GM23338 (cell line): Measurements from ENCODE around the gene PARD3. TPM values are rescaled to one million over a fixed set of nuclear protein-coding genes. Genes with fewer than 3 reads are reported as not detected.

Experiments used
- ATAC-seq: fragments of 200-7000 bp; cut with Tn5 transposase; 3 replicates; pipeline ENCODE4 v1.9.1; 2020
- DNase-seq: peaks from one replicate; pipeline ENCODE4 v3.0.0-alpha.2; 2015; ENCODE audit warnings: low spot score
- H2AFZ ChIP-seq: fragments of 200-600 bp; sonication (generic); 2 replicates; pipeline ENCODE4 v1.8.0; 2016; ENCODE audit warnings: antibody characterized with exemption, mild to moderate bottlenecking, moderate library complexity
- H3F3A ChIP-seq: fragments of 200-600 bp; sonication (generic); replicated peaks from 2 replicates; pipeline ENCODE4 v1.8.0; 2017; ENCODE audit warnings: antibody characterized with exemption, mixed run types, low read depth
- H3K27ac ChIP-seq: fragments of 200-600 bp; sonication (generic); 2 replicates; pipeline ENCODE4 v1.6.1; 2016; ENCODE audit warnings: low read depth
- H3K27me3 ChIP-seq: fragments of 200-600 bp; sonication (generic); 2 replicates; pipeline ENCODE4 v1.8.0; 2016; ENCODE audit warnings: mild to moderate bottlenecking, mixed run types, moderate library complexity; ENCODE audit not compliant: insufficient read depth
- H3K36me3 ChIP-seq: fragments of 200-600 bp; sonication (generic); 2 replicates; pipeline ENCODE4 v1.8.0; 2016; ENCODE audit warnings: mild to moderate bottlenecking; ENCODE audit not compliant: insufficient read depth
- H3K4me1 ChIP-seq: fragments of 200-600 bp; sonication (generic); 2 replicates; pipeline ENCODE4 v1.8.0; 2016; ENCODE audit warnings: mild to moderate bottlenecking, moderate library complexity; ENCODE audit not compliant: insufficient read depth
- H3K4me2 ChIP-seq: fragments of 200-600 bp; sonication (generic); 2 replicates; pipeline ENCODE4 v1.7.1; 2017; ENCODE audit warnings: mixed run types
- H3K4me3 ChIP-seq: fragments of 200-600 bp; sonication (generic); 2 replicates; pipeline ENCODE4 v1.6.1; 2016; ENCODE audit warnings: mixed run types
- H3K79me2 ChIP-seq: fragments of 200-600 bp; sonication (generic); replicated peaks from 2 replicates; pipeline ENCODE4 v1.8.0; 2017; ENCODE audit warnings: mild to moderate bottlenecking; ENCODE audit not compliant: insufficient read depth
- H3K9me2 ChIP-seq: fragments of 200-600 bp; sonication (generic); 2 replicates; pipeline ENCODE4 v1.8.0; 2017; ENCODE audit not compliant: insufficient read depth
- H4K20me1 ChIP-seq: fragments of 200-600 bp; sonication (generic); replicated peaks from 2 replicates; pipeline ENCODE4 v1.8.0; 2017; ENCODE audit warnings: mild to moderate bottlenecking; ENCODE audit not compliant: insufficient read depth
- H3K27ac Mint-ChIP-seq: 2 replicates; pipeline ENCODE4 v1.8.0; 2020; ENCODE audit warnings: inconsistent platforms, mild to moderate bottlenecking, moderate library complexity, mixed read lengths
- H3K27me3 Mint-ChIP-seq: 3 replicates; pipeline ENCODE4 v1.8.0; 2022; ENCODE audit warnings: low read depth, mild to moderate bottlenecking, moderate library complexity, mixed read lengths, inconsistent platforms; ENCODE audit not compliant: insufficient read depth, poor library complexity
- H3K36me3 Mint-ChIP-seq: 3 replicates; pipeline ENCODE4 v1.8.0; 2021; ENCODE audit warnings: low read depth, mild to moderate bottlenecking, inconsistent platforms, moderate library complexity, mixed read lengths
- H3K4me1 Mint-ChIP-seq: 3 replicates; pipeline ENCODE4 v1.8.0; 2020; ENCODE audit warnings: mild to moderate bottlenecking, inconsistent platforms, mixed read lengths
- H3K4me3 Mint-ChIP-seq: 3 replicates; pipeline ENCODE4 v1.8.0; 2021; ENCODE audit warnings: moderate library complexity, mild to moderate bottlenecking, inconsistent platforms, mixed read lengths
- H3K9me3 Mint-ChIP-seq: 3 replicates; pipeline ENCODE4 v1.8.0; 2020; ENCODE audit warnings: moderate library complexity, mild to moderate bottlenecking, inconsistent platforms, mixed read lengths
- CTCF ChIP-seq, 2 experiments: fragments of 200-600 bp in 1 of 2; sonication (generic) in 1 of 2; conservative IDR thresholded peaks; 2 replicates each; pipeline versions ENCODE4 v1.5.1 to v1.6.1; 2016 to 2017; ENCODE audit warnings: antibody characterized with exemption in 2 of 2, low read depth in 2 of 2, mild to moderate bottlenecking in 2 of 2, moderate library complexity in 1 of 2
- EZH2 ChIP-seq: fragments of 200-600 bp; sonication (generic); IDR thresholded peaks from one replicate; pipeline ENCODE4 v1.8.0; 2017; ENCODE audit warnings: antibody characterized with exemption, mild to moderate bottlenecking, low read depth; ENCODE audit not compliant: unreplicated experiment
- EZH2phosphoT487 ChIP-seq: fragments of 200-600 bp; sonication (generic); IDR thresholded peaks from one replicate; pipeline ENCODE4 v1.8.1; 2018; ENCODE audit warnings: antibody characterized with exemption; ENCODE audit not compliant: unreplicated experiment
- JUNB ChIP-seq: IDR thresholded peaks from one replicate; pipeline ENCODE4 v1.6.1; 2016; ENCODE audit warnings: antibody characterized with exemption; ENCODE audit not compliant: unreplicated experiment
- NANOG ChIP-seq: IDR thresholded peaks from 2 replicates; pipeline ENCODE4 v1.6.1; 2016; ENCODE audit warnings: antibody characterized with exemption, borderline replicate concordance
- POLR2AphosphoS5 ChIP-seq: IDR thresholded peaks from 2 replicates; pipeline ENCODE4 v1.6.1; 2016; ENCODE audit warnings: antibody characterized with exemption, low read depth
- REST ChIP-seq: IDR thresholded peaks from one replicate; pipeline ENCODE4 v1.6.1; 2018; ENCODE audit warnings: antibody characterized with exemption; ENCODE audit not compliant: unreplicated experiment
- STAT1 ChIP-seq: IDR thresholded peaks from one replicate; pipeline ENCODE4 v1.6.1; 2016; ENCODE audit warnings: antibody characterized with exemption; ENCODE audit not compliant: unreplicated experiment
- ZNF114 ChIP-seq: fragments of 250-450 bp; sonication (Bioruptor Pico); IDR thresholded peaks from 2 replicates; pipeline ENCODE4 v1.5.0; 2020; ENCODE audit warnings: mild to moderate bottlenecking, moderate library complexity
- ZNF462 ChIP-seq: fragments of 250-450 bp; sonication (Bioruptor Pico); IDR thresholded peaks from 2 replicates; pipeline ENCODE4 v1.5.0; 2020; ENCODE audit warnings: mild to moderate bottlenecking, moderate library complexity
- polyA plus RNA-seq: library from polyadenylated mRNA; unstranded; fragments of >200 nt; fragmentation: Nextera tagmentation; extraction: Ambion mirVana; gene quantifications from 2 replicates; pipeline ENCODE4 v1.2.1, GENCODE V29; 2016
- total RNA-seq: library from RNA; depleted of rRNA; stranded (reverse); fragments of >200 nt; shearing (Covaris generic); gene quantifications from 2 replicates; pipeline ENCODE4 v1.2.3, GENCODE V29; 2014

The PARD3 gene
- total and polyA plus RNA-seq, 2 experiments from 2014 or later, result 30.2 to 51.4 TPM

- TF ChIP-seq REST (no peak), EZH2 (no peak), CTCF (conservative IDR thresholded peaks at IDR 0.05; ENCODE audit: low read depth in 2 of 2) (no peak), NANOG (no peak), POLR2AphosphoS5 (no peak), JUNB (no peak), ZNF114 (CRISPR knock-in tag) (no peak), STAT1 (no peak)
These were observed 249.2 kb downstream of the PARD3 start (continued) for GRCh38 chr10:34565934-34566333.

- Histone ChIP-seq H3K9me2 (no peaks in the 10 kb centered on the region), H3K4me3 (no peak overlapping the region), H3F3A (no peaks in the 10 kb centered on the region), H4K20me1 (no peaks in the 10 kb centered on the region), H3K27me3 (no peaks in the 10 kb centered on the region), H3K4me1 (peaks cover 8% of the 10 kb centered on the region), H3K27ac (no peak overlapping the region), H3K36me3 (no peaks in the 10 kb centered on the region), H3K4me2 (no peak overlapping the region), H3K79me2 (peaks cover 9% of the 10 kb centered on the region), H2AFZ (no peak overlapping the region)
- ATAC-seq (no peak), DNase-seq (no peak)
- Mint-ChIP-seq H3K36me3 (no peaks in the 10 kb centered on the region), H3K27ac (no peak overlapping the region), H3K4me3 (no peak overlapping the region), H3K4me1 (peaks cover 23% of the 10 kb centered on the region), H3K9me3 (no peaks in the 10 kb centered on the region), H3K27me3 (peaks cover 8% of the 10 kb centered on the region)
- TF ChIP-seq STAT1 (no peak), ZNF462 (CRISPR knock-in tag) (no peak), EZH2phosphoT487 (no peak), CTCF (conservative IDR thresholded peaks at IDR 0.05; ENCODE audit: low read depth in 2 of 2) (no peak), POLR2AphosphoS5 (no peak)
These were observed 257.0 kb downstream of the PARD3 start for GRCh38 chr10:34558093-34558583.
